Measurements from ENCODE around the gene CXCR5. TPM values are rescaled to one million over a fixed set of nuclear protein-coding genes. Genes with fewer than 3 reads are reported as not detected.

CXCR5 gene
- total RNA-seq, 2 donors from 2014 or later: not detected

GRCh38 chr11:118915941-118916841 is 32.5 kb downstream of the CXCR5 start:
- 27 to 32% methylated on average over 7 to 10 of the region's 10 CpGs for WGBS, 2 donors
- DNase-seq: peak in 1 of 4 donors; percentile 14
- intact Hi-C loops (cut with DNase I): no loop called here
- no peak for TF ChIP-seq POLR2A (IDR thresholded peaks at IDR 0.05)
- TF ChIP-seq, protein P1, sequence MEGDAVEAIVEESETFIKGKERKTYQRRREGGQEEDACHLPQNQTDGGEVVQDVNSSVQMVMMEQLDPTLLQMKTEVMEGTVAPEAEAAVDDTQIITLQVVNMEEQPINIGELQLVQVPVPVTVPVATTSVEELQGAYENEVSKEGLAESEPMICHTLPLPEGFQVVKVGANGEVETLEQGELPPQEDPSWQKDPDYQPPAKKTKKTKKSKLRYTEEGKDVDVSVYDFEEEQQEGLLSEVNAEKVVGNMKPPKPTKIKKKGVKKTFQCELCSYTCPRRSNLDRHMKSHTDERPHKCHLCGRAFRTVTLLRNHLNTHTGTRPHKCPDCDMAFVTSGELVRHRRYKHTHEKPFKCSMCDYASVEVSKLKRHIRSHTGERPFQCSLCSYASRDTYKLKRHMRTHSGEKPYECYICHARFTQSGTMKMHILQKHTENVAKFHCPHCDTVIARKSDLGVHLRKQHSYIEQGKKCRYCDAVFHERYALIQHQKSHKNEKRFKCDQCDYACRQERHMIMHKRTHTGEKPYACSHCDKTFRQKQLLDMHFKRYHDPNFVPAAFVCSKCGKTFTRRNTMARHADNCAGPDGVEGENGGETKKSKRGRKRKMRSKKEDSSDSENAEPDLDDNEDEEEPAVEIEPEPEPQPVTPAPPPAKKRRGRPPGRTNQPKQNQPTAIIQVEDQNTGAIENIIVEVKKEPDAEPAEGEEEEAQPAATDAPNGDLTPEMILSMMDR (IDR thresholded peaks at IDR 0.05): no peak
- Histone ChIP-seq H3K4me1 (peaks cover 99% of the 10 kb centered on the region), H3K27me3 (no peaks in the 10 kb centered on the region), H3K4me3 (no peak overlapping the region), H3K27ac (peak overlapping the region; percentile 95 to 99 (median 96)), H3K9me3 (no peaks in the 10 kb centered on the region), H3K36me3 (replicated peaks in 1 of 2; ENCODE audit: insufficient read depth in 1 of 2, low read depth in 2 of 2) (no peaks in the 10 kb centered on the region)
- ATAC-seq: no peak

GRCh38 chr11:118916842-118917388 is 33.2 kb downstream of the CXCR5 start:
- 22 to 28% methylated on average over 8 of the region's 8 CpGs for WGBS, 2 donors
- ATAC-seq: no peak

GRCh38 chr11:118917481-118918127 is 33.9 kb downstream of the CXCR5 start:
- Histone ChIP-seq H3K36me3 (replicated peaks in 1 of 2; ENCODE audit: insufficient read depth in 1 of 2, low read depth in 2 of 2) (no peaks in the 10 kb centered on the region), H3K27ac (peak overlapping the region; percentile 95 to 99 (median 96)), H3K27me3 (no peaks in the 10 kb centered on the region), H3K4me3 (no peak overlapping the region), H3K9me3 (no peaks in the 10 kb centered on the region), H3K4me1 (peaks cover 99% of the 10 kb centered on the region)
- DNase-seq: peak; percentile 44 to 67 (median 59)
- WGBS, 2 donors: 9 to 11% methylated on average over 8 to 13 of the region's 13 CpGs
- TF ChIP-seq, protein P1 (IDR thresholded peaks at IDR 0.05): no peak
- no peak for TF ChIP-seq POLR2A (IDR thresholded peaks at IDR 0.05)
- intact Hi-C loops (cut with DNase I): no loop called here
- no peak for ATAC-seq

More at GRCh38 chr11:118916842-118917388, 33.2 kb downstream of the CXCR5 start:
- Histone ChIP-seq H3K4me1 (peaks cover 99% of the 10 kb centered on the region), H3K4me3 (no peak overlapping the region), H3K36me3 (replicated peaks in 1 of 2; ENCODE audit: insufficient read depth in 1 of 2, low read depth in 2 of 2) (no peaks in the 10 kb centered on the region), H3K27ac (peak overlapping the region; percentile 95 to 99 (median 96)), H3K9me3 (no peaks in the 10 kb centered on the region), H3K27me3 (no peaks in the 10 kb centered on the region)
- intact Hi-C loops (cut with DNase I): no loop called here
- TF ChIP-seq, protein P1 (IDR thresholded peaks at IDR 0.05): no peak
- no peak for TF ChIP-seq POLR2A (IDR thresholded peaks at IDR 0.05)
- DNase-seq: peak; percentile 62 to 80 (median 72)

GRCh38 chr11:118918128-118918685 is 34.5 kb downstream of the CXCR5 start:
- TF ChIP-seq POLR2A (IDR thresholded peaks at IDR 0.05): peak; percentile 12 to 49 (median 40)
- TF ChIP-seq, protein P1 (IDR thresholded peaks at IDR 0.05): no peak
- intact Hi-C loops (cut with DNase I): no loop called here
- Histone ChIP-seq H3K27me3 (no peaks in the 10 kb centered on the region), H3K27ac (peak overlapping the region; percentile 95 to 99 (median 96)), H3K9me3 (no peaks in the 10 kb centered on the region), H3K4me1 (peaks cover 99% of the 10 kb centered on the region), H3K4me3 (no peak overlapping the region), H3K36me3 (replicated peaks in 1 of 2; ENCODE audit: insufficient read depth in 1 of 2, low read depth in 2 of 2) (no peaks in the 10 kb centered on the region)
- ATAC-seq: peak; percentile 23
- DNase-seq: peak; percentile 75 to 83 (median 80)
- WGBS, 2 donors: 4 to 13% methylated on average over 12 to 14 of the region's 14 CpGs
